Measurements from ENCODE around the gene SLC9B1. TPM values are rescaled to one million over a fixed set of nuclear protein-coding genes. Genes with fewer than 3 reads are reported as not detected.

Gene SLC9B1
- total and polyA plus RNA-seq, 2 of the 8 experiments (the other 6 are each of a cell fraction or from before 2014, with no cell fraction given) = 0.08 to 0.19 TPM

DNA sequence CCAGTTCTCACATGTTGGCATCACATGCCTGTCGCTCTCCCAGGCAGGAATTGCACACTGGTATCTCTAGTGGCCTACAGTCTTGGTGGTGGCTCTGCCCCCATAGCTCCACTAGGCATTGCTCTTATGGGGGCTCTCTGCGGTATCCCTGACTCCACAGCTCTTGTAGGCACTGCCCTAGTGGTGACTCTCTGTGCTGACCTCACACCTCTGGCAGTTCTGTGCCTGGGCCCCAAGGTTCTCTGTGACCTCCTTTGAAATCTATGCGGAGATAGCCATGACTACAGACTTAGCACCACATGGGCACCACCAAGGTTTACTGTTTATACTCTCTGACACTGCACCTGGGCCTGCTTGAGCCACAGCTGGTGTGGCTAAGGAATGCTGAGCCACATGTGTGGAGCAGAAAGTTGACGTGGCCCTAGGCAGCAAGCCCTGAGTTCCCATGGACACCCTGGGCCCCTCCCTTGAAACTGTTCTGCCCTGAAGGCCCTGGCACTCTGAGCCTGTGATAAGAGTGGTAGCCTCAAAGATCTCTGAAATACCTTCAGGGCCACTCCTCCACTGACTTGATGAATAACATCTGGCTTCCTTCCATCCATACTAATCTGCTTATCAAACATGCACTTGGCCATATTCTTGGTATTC lies 8.0 kb downstream of the SLC9B1 start:
- no peak overlapping the region for H4K91ac ChIP-seq (replicated peaks; ENCODE audit: insufficient read length, low read length)
- CTCF ChIA-PET (ENCODE audit: partially characterized antibody) = interaction anchor here (0.7 to 2.4 kb wide), 12 partner anchors 14 to 431 kb away, joined by 3 to 15 read pairs (median 4); no protein-coding TSS in a partner anchor
- WGBS, 2 experiments (ENCODE audit: extremely low coverage in 1 of 2, insufficient coverage in 1 of 2, insufficient read length in 1 of 2, insufficient replicate concordance in 2 of 2, low coverage in 1 of 2, low lambda C conversion rate in 2 of 2, missing lambda C conversion rate in 1 of 2) = 87% methylated on average over 4 of the region's 4 CpGs; no CpG with 5 or more reads in 1 of the 2 experiments

More for the DNA sequence above, 8.0 kb downstream of the SLC9B1 start:
- TF ChIP-seq POLR2A (IDR thresholded peaks at IDR 0.05; ENCODE audit: control extremely low read depth in 1 of 2, low read depth in 2 of 2, low read length in 2 of 2) (no peak), RAD21 (IDR thresholded peaks at IDR 0.05 in 1 of 2, conservative IDR thresholded peaks at IDR 0.05 in 1 of 2; ENCODE audit: low read depth in 2 of 2, low read length in 2 of 2) (no peak), YY1 (IDR thresholded peaks at IDR 0.05; ENCODE audit: low read depth, low read length) (no peak), BRCA1 (IDR thresholded peaks at IDR 0.05; ENCODE audit: low read depth, low read length) (no peak), RBBP5 (IDR thresholded peaks at IDR 0.05; ENCODE audit: borderline replicate concordance, low read depth, low read length) (no peak), RFX5 (IDR thresholded peaks at IDR 0.05; ENCODE audit: borderline replicate concordance, low read depth, low read length) (no peak), CBX5 (IDR thresholded peaks at IDR 0.05; ENCODE audit: low read depth, low read length) (no peak)
- TF ChIP-seq, protein P1, sequence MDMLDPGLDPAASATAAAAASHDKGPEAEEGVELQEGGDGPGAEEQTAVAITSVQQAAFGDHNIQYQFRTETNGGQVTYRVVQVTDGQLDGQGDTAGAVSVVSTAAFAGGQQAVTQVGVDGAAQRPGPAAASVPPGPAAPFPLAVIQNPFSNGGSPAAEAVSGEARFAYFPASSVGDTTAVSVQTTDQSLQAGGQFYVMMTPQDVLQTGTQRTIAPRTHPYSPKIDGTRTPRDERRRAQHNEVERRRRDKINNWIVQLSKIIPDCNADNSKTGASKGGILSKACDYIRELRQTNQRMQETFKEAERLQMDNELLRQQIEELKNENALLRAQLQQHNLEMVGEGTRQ (IDR thresholded peaks at IDR 0.05; ENCODE audit: low read length) = no peak
- no peaks in the 10 kb centered on the region for H3K79me2 ChIP-seq (ENCODE audit: control insufficient read depth in 1 of 2, insufficient read depth in 2 of 2, low read length in 2 of 2)
- no peaks in the 10 kb centered on the region for H3K36me3 ChIP-seq (ENCODE audit: control insufficient read depth in 2 of 4, insufficient read depth in 4 of 4, low read length in 3 of 4)
- POLR2A ChIA-PET (ENCODE audit: partially characterized antibody) = interaction anchor here (1.1 to 1.4 kb wide), 2 partner anchors 184 to 186 kb away, joined by 3 read pairs; partner anchors contain the start of gene UBE2D3
- DNase-seq (ENCODE audit: low read depth in 1 of 2, low spot score in 2 of 2) (no peak), FAIRE-seq (no peak)
- no peak overlapping the region for H4K8ac ChIP-seq (ENCODE audit: extremely low read depth, insufficient read depth, low read length)
- H3K23ac ChIP-seq (ENCODE audit: insufficient read length) = no peak overlapping the region
- no peak overlapping the region for H3K4ac ChIP-seq (replicated peaks; ENCODE audit: insufficient read length, low read depth, low read length)
- no peaks in the 10 kb centered on the region for H3K27me3 ChIP-seq (replicated peaks in 1 of 4; ENCODE audit: control insufficient read depth in 3 of 4, extremely low read depth in 1 of 4, insufficient read depth in 3 of 4, low read length in 3 of 4)
- H3K4me3 ChIP-seq (ENCODE audit: extremely low read depth in 1 of 4, insufficient read depth in 2 of 4, low read depth in 3 of 4, low read length in 4 of 4) = no peak overlapping the region
- no peak overlapping the region for H3K9ac ChIP-seq (replicated peaks in 1 of 4; ENCODE audit: extremely low read depth in 1 of 4, low read depth in 3 of 4, low read length in 3 of 4)
- no peak overlapping the region for H3K27ac ChIP-seq (ENCODE audit: low read depth, low read length)
- no peak overlapping the region for H3K18ac ChIP-seq (ENCODE audit: extremely low read depth, low read length)
- no peak overlapping the region for H2AFZ ChIP-seq (ENCODE audit: low read length)
- H2BK12ac ChIP-seq (ENCODE audit: low read depth, low read length) = peak overlapping the region; percentile 62; the same call in 1 of the 2 replicates
- H2BK120ac ChIP-seq (replicated peaks; ENCODE audit: low read depth, low read length) = no peak overlapping the region
- H3K4me2 ChIP-seq (ENCODE audit: insufficient read depth in 1 of 2, low read depth in 2 of 2, low read length in 2 of 2) = no peak overlapping the region
- no peak overlapping the region for H3K14ac ChIP-seq (ENCODE audit: insufficient read length)
- no peaks in the 10 kb centered on the region for H4K20me1 ChIP-seq (replicated peaks in 1 of 2; ENCODE audit: control insufficient read depth in 1 of 2, insufficient read depth in 2 of 2, low read length in 2 of 2)
- no peak overlapping the region for H4K5ac ChIP-seq (ENCODE audit: insufficient read length, low read depth, low read length)
- no peak overlapping the region for H2AK5ac ChIP-seq (ENCODE audit: low read depth, low read length)
- no peak overlapping the region for H2BK5ac ChIP-seq (ENCODE audit: low read depth, low read length)
- H3K9me3 ChIP-seq (ENCODE audit: insufficient read depth in 2 of 2, low read depth in 1 of 2, low read length in 1 of 2) = no peaks in the 10 kb centered on the region
- H3K79me1 ChIP-seq (ENCODE audit: low read depth, low read length) = no peaks in the 10 kb centered on the region
- H3K56ac ChIP-seq (replicated peaks; ENCODE audit: insufficient read length, low read depth, low read length) = no peak overlapping the region
- no peaks in the 10 kb centered on the region for H3K23me2 ChIP-seq (ENCODE audit: low read depth, low read length)
- no peaks in the 10 kb centered on the region for H3K4me1 ChIP-seq (replicated peaks in 1 of 4; ENCODE audit: control insufficient read depth in 3 of 4, insufficient read depth in 4 of 4, low read length in 3 of 4)
- H2BK15ac ChIP-seq (ENCODE audit: low read length) = no peak overlapping the region
- no peak overlapping the region for H2BK20ac ChIP-seq (ENCODE audit: low read length)

Data from H1 (cell line).